Activated CD8-positive, alpha-beta memory T cell treated with anti-CD3 and anti-CD28 coated beads for 36 hours (primary cell): Measurements from ENCODE around the gene TMEM222. TPM values are rescaled to one million over a fixed set of nuclear protein-coding genes. Genes with fewer than 3 reads are reported as not detected.

Source experiments
- CTCF ChIA-PET: fragments of 350-600 bp; sonication (Branson Sonifier 250); formaldehyde crosslinking; loops from one replicate; lab custom pipeline; 2021; ENCODE audit warnings: antibody characterized with exemption; lab: Charles Lee
- POLR2A ChIA-PET: fragments of 350-600 bp; sonication (Branson Sonifier 250); formaldehyde crosslinking; loops from one replicate; lab custom pipeline; 2021; ENCODE audit warnings: antibody characterized with exemption; lab: Charles Lee
- total RNA-seq, 2 experiments: library from RNA; stranded (reverse); gene quantifications; one replicate each; pipeline ENCODE4 v1.2.3, GENCODE V29; 2021

The TMEM222 gene
- total RNA-seq, 2 experiments from 2014 or later, result 45.5 to 47.3 TPM

DNA sequence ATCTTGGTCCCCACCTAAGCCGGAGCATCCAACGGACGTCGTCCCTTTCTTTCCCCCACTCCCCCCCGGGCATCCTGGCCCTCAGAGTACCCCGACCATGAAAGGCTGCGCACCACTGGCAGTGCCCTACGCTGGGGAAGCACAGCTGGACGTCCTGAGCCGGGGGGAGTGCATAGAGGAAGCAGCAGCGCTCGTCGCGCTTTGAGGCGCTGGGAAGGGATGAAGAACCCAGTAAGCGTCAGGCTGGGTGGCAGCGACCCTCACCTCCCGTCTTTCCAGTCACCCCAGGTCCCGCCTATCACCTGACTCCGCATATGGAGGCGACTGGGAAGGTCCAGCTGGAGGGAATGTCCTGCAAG lies 39.1 kb downstream of the TMEM222 start:
- POLR2A ChIA-PET, result no interaction called here
- CTCF ChIA-PET, result interaction anchor here (0.8 to 1.5 kb wide), 4 partner anchors 11 to 28 kb away, joined by 3 to 5 read pairs (median 3); no protein-coding TSS in a partner anchor

DNA sequence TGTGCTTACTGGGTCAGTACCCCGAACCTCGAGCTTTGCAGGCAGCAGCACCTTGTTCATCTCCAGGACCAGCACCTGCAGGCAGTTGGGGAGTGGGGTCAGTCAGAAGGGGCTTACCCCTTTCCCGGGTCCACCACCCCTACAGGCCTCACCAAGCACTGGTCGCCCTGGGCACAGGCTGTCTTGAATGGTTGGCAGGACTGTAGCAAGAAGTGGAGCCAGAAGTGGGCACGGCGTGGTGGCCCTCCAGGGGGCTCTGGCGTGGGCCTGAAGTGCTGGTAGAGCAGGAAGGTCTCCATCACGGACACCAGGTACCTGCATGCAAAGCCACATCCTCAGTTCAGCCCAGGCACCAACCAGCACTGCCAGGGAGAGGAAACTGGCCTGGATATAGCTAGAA lies 39.6 kb downstream of the TMEM222 start:
- ChIA-PET POLR2A (no interaction called here), CTCF (interaction anchor here (0.9 to 1.5 kb wide), 4 partner anchors 11 to 33 kb away, joined by 3 to 5 read pairs (median 3); no protein-coding TSS in a partner anchor)

DNA sequence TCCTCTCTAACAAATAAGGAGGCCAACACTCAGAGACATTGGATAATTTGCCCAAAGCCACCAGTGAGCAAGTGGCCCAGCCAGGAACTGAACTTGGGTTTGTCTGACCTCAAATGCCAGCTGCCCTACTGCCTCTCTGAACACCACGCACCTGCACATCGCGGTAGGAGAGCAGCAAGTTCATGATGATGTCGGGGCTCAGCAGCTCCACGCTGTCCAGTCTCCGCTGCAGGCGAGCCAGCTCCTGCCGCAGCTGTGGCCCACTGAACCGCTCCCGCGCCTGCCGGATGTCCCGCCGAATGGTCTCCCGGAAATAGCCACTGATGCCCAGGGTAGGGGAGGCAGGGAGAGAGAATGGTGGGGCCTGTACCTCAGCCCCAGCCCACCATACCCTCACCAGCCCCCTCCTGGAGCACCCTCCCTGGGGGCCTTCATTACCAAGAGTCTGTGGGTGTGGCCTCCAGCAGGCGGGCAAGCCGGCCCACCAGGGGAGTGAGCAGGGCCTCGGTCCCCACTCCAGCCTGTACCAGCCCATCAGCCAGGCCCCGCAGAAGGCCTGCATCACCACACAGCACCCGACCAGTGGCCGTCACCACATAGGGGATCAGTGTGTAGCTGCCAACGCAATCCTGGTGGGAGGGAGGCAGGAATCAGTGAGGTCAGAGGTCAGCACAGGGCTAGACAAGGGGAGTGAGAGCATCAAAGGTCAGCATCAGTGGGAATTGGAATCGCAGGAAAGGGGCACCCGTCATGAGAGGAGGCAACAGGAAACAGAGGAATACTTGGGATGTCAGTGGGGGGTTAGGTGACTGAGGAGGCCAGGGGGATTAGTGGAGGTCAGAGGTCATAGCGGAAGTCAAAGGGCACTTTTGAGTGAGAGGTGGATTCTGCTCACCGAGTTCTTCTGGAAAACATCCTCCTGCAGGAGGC lies 42.1 kb downstream of the TMEM222 start:
- ChIA-PET CTCF (interaction anchor here (2.9 kb wide), 1 partner anchor 31 kb away, joined by 9 read pairs; no protein-coding TSS in a partner anchor), POLR2A (no interaction called here)

DNA sequence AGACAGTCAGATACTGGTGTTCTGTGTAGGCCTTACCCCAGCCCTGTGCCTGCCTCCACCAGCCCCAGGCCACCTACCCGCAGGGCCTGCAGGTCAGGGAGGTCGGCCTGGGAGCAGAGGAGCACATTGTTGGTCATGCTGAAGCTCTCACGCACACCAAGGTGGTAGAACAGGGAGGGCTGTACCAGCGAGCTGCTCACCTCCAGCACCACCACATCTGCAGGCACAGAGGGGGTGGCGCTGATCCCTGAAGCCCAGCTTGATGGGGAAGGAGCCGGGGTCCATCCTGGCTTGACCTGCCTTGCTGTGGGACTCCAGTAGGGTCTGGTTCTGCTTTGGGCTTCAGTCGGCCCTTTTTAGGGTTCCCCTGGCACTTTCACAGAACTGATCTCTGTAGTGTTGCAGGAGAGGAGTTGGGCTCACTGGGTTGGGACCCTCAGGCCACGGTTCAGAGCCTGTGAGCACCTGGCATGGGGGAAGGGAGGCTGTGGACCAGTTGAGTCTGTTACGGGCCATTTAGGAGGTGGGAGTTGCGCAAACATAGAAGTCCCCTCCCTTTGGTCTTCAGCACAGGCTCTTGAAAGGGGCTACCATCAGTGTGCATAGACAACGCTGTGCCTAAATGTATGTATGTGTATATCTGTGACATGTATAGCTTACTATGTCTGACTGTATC lies 42.9 kb downstream of the TMEM222 start:
- POLR2A ChIA-PET, result interaction anchor here (0.5 to 1.8 kb wide), 7 partner anchors 8 to 126 kb away, joined by 3 to 10 read pairs (median 4); no protein-coding TSS in a partner anchor
- CTCF ChIA-PET, result interaction anchor here (0.7 to 2.9 kb wide), 11 partner anchors 8 to 210 kb away, joined by 3 to 30 read pairs (median 4); partner anchors contain the start of genes SLC9A1 and SYTL1

DNA sequence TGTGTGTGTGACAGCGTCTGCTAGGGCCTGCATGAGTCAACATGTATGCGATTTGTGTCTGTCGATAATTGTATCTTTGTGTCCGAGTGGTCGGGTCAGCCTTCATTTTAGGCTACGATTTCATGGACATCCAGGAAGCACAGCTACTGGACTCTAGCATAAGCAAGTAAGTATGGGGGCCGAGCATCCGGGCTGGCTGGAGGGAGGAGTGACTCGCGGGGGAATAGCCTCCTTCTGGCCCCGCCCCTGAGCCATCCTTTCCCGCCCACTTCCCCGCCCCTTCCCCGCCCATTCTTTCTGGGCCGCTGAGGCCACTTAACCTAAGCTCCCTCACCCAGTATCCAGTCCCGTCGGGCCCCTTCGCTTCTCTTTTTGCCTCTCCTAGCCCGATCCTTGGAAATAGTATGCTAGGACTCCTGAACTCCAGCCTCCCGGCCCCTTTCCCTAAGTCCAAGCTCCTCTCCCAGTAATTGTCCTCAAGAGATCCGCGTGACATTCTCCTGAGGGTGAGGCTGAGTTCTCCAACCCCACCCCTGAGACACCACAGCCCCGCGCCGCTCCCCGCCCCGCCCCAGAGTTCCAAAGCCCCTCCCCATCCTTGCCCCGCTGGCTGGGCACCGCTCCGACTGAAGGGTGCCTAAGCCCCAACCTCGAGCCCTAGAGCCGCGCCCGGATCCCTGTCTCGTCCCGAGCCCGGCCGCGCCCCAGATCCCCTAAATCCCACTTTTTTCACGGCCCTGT lies 43.6 kb downstream of the TMEM222 start:
- ChIA-PET POLR2A (interaction anchor here (0.5 to 1.8 kb wide), 9 partner anchors 9 to 156 kb away, joined by 3 to 10 read pairs (median 4); no protein-coding TSS in a partner anchor), CTCF (interaction anchor here (0.7 to 2.9 kb wide), 15 partner anchors 9 to 211 kb away, joined by 3 to 30 read pairs (median 4); partner anchors contain the start of genes GPR3, SLC9A1 and SYTL1)

DNA sequence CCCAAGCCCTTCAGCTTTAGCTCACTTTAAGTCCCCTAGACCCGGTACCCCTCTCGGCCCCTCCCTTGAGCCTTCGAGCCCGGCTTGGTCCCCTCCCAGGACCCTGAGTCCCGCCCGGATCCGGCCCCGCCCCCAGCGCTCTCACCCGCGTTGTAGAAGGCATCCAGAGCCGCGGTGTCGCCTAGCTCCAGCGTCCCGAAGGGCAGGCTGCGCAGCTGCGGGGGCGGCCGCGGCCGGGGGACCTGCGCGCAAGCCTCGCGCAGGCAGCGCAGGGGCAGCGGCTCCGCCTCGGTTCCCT lies 44.1 kb downstream of the TMEM222 start:
- CTCF ChIA-PET, result interaction anchor here (0.7 to 2.9 kb wide), 15 partner anchors 9 to 319 kb away, joined by 3 to 30 read pairs (median 4); partner anchors contain the start of genes GPR3 and SYTL1
- POLR2A ChIA-PET, result interaction anchor here (0.6 to 1.8 kb wide), 5 partner anchors 9 to 155 kb away, joined by 3 to 10 read pairs (median 4); no protein-coding TSS in a partner anchor

DNA sequence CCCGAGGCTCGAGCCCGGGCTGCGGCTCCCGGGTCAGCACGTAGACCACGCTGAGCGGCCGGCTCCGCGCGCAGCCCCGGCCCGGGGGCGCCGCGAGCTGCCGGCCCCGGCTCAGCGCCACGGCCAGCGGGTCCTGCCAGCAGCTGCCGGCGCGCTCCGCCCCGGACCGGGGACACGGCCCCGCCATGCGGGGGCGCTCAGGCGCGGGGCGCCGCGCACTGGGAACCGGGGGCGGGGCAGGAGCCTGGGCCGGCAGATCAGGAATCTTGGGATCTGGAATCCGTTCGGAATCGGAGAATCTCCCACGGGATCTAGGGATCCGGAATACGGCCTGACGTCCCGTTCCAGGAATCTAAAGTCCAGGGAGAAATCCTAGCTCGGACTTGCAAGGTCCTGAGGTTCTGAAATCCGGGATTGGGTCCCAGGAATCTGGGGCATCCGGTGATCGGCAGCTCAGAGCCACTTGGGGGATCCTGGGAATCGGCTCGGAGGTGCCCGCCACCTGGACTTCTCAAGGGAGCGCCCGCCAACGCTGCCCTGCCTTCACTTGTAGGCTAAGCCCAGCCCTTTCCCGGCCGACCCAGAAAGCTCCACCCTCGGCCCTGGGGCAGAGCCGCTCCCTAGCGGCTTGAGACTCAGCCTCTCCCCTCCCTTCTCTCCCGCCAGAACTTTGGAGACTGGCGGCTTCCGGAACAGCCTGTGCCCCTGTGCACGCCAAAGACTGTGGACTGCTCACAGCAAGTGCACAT lies 44.6 kb downstream of the TMEM222 start, which contains the start of gene MAP3K6:
Gene MAP3K6, minus strand, starts transcription at position 551 of the 749 bp plus-strand sequence. Its CDS starts 364 bp downstream, at position 187.
- POLR2A ChIA-PET, result interaction anchor here (1.0 to 1.8 kb wide), 3 partner anchors 10 to 46 kb away, joined by 4 to 10 read pairs (median 4); no protein-coding TSS in a partner anchor
- CTCF ChIA-PET, result interaction anchor here (0.9 to 2.9 kb wide), 15 partner anchors 10 to 320 kb away, joined by 3 to 30 read pairs (median 4); partner anchors contain the start of genes GPR3 and SYTL1

DNA sequence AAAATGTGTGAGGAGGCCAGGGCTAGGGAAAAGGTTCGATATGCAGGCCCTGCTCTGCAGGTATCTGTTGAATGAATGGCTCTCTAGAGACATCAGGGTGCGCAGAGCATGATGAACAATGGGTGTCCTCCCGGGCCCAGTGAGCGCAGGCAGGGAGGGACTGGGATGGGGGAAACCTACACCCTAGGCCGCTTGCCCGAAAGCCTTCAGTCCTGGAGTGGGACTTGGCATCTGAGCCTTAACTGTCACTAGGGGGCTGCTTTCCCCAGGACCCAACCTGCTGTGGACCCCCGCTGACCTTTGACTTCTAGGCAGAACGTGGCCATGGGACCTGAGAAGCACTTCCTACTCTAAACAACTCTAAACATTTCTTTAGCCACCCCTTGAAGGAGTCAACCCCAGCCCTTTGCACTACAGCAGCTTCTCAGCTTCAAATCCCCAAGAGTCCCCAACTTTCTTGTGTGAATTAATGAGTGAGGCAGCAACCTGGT lies 45.2 kb downstream of the TMEM222 start:
- ChIA-PET POLR2A (no interaction called here), CTCF (interaction anchor here (0.9 to 2.9 kb wide), 10 partner anchors 11 to 320 kb away, joined by 3 to 30 read pairs (median 4); partner anchors contain the start of gene SYTL1)

DNA sequence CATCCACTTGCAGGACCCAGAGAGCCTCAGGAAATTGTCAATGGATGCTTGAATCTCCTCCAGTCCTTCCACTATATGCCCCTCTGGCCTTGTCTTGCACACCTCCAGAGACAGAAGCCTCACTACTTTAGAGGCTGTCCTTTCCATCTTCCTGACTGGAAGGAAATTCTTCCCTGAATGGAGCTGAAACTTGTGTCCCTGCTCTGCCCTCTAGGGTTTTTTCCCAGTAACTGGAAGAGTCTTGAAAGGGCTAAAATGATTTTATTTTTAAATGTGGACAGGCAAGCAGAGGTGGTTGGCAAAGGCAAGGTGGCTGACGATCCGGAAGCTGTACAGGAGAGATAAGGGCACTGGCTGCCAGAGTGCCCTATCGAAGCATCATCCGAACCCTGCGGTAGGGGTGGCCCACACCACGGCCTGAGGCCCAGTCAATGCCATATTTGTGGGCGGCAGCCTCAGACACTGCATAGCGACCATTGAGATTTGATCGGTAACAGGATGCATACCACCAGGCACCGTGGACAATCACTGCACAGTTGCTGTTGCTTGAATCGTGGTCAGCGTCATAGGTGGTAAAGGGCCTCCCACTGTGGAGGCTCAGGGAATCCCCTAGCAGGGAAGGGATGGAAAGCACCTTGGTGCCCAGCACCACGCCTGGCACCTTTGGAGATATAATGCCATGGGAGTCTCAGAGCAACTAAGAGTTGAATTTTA lies 47.1 kb downstream of the TMEM222 start:
- POLR2A ChIA-PET, result no interaction called here

DNA sequence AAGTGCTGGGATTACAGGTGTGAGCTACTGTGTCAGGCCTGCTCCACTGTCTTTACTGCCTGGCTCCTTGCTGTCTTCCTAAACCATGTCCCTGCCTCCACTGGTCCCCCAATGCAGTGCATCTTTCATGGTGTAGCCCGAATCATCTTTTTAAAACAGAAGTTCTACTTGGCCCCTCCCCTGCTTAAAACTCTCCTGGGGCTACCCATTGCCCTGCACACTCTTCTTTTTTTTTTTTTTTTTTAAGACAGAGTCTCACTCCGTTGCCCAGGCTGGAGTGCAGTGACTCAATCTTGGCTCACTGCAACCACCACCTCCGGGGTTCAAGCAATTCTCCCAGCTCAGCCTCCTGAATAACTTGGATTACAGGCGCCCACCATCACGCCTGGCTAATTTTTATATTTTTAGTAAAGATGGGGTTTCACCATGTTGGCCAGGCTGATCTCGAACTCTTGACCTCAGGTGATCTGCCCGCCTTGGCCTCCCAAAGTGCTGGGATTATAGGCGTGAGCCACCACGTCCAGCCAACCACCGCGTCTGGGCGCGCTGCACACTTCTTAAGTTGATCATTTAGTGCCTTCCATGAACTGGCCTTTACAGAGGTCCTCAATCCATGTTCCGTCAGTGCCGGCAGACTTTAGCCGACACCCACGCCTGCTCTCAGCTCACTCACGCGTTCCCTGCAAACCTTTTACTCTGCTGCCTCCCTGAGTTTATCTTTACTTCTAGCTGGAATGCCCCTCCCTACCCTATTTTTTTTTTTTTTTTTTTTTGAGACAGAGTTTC lies 50.3 kb downstream of the TMEM222 start:
- POLR2A ChIA-PET, result interaction anchor here (0.6 to 0.7 kb wide), 2 partner anchors 286 to 307 kb away, joined by 5 to 11 read pairs; no protein-coding TSS in a partner anchor

More for the DNA sequence above, 47.1 kb downstream of the TMEM222 start:
- CTCF ChIA-PET, result interaction anchor here (1.1 to 2.1 kb wide), 3 partner anchors 10 to 46 kb away, joined by 3 to 10 read pairs (median 5); no protein-coding TSS in a partner anchor

DNA sequence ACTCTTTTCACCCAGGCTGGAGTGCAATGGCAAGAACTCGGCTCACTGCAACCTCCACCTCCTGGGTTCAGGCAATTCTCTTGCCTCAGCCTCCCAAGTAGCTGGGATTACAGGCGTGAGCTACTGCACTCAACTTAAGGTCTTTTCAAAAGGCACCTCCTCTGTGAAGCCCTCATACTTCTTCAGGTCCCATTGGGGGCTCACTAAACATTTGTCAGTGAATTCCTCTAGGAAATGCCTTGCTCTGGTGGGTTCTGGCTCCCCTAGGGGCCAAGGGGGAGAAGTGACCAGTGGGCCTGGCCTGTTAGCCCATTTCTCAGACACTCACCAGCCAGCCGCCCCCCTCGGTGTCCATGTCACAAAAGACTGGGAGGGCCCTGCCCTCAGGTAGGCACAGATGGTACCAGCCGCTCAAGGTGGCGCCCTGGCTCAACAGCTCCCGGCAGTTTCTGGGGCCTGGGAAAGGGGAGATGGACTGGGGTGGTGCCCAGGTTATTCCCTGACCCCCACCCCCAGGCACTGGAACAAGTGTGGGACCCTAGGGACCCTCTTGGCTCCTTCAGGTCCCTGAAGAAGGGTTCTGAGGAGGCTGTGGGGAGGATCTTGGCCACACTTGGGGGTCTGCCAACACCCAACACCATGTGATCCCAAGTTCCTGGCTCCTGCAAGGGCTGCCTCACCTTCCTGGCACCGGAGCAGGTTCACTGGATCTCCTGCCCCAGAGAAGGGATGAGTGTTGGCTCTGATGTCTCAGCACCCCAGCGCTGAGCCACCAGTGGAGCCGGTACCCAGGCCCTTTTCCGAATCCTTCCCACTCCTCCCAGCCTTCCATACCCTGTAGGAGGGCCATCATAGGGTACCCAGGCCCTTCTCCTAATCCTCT lies 51.1 kb downstream of the TMEM222 start:
- POLR2A ChIA-PET, result interaction anchor here (0.6 to 0.7 kb wide), 2 partner anchors 285 to 308 kb away, joined by 5 to 11 read pairs; no protein-coding TSS in a partner anchor

More for the DNA sequence above, 50.3 kb downstream of the TMEM222 start:
- CTCF ChIA-PET, result interaction anchor here (0.6 to 2.0 kb wide), 6 partner anchors 10 to 622 kb away, joined by 3 to 6 read pairs (median 3); no protein-coding TSS in a partner anchor

DNA sequence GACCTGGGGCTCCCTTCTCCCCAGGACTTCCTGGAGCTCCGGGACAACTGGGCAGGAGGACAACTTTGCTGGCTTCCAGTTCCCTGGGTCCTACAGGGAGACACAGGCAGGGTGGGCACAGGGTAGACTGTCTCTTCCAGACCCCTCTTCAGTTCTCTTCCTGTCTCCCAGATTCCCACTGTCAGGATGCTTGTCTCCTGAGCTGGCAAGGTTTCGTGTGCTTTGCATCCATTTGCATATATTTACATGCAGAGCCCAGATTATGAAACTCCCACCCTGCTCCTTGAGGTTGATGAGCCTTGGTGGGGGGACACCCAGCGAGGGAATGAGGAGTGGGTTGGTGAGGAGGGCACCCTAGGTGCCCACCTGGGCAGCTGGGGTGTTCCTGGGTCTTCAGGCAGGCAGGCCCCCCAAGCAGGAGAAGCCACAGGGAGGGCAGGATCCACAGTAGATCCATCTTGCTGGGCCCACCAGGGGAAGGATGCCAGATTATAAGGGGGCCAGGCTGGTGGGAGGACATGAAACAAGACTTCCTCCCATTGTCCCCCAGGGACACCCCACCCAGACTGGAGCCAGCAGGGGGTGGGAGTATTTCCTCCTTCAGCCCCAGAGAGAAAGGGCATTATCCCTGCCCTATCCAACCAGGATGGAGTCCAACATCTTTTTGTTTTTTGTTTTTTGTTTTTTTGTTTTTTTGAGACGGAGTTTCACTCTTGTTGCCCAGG lies 52.6 kb downstream of the TMEM222 start, which contains the start of gene FCN3:
Gene FCN3, minus strand, starts transcription at position 463 of the 725 bp plus-strand sequence. Its CDS starts 6 bp downstream, at position 457.
- ChIA-PET POLR2A (no interaction called here), CTCF (interaction anchor here (0.7 kb wide), 1 partner anchor 41 kb away, joined by 3 read pairs; no protein-coding TSS in a partner anchor)

More for the DNA sequence above, 51.1 kb downstream of the TMEM222 start:
- CTCF ChIA-PET, result interaction anchor here (0.6 to 1.2 kb wide), 5 partner anchors 11 to 621 kb away, joined by 3 read pairs; no protein-coding TSS in a partner anchor

DNA sequence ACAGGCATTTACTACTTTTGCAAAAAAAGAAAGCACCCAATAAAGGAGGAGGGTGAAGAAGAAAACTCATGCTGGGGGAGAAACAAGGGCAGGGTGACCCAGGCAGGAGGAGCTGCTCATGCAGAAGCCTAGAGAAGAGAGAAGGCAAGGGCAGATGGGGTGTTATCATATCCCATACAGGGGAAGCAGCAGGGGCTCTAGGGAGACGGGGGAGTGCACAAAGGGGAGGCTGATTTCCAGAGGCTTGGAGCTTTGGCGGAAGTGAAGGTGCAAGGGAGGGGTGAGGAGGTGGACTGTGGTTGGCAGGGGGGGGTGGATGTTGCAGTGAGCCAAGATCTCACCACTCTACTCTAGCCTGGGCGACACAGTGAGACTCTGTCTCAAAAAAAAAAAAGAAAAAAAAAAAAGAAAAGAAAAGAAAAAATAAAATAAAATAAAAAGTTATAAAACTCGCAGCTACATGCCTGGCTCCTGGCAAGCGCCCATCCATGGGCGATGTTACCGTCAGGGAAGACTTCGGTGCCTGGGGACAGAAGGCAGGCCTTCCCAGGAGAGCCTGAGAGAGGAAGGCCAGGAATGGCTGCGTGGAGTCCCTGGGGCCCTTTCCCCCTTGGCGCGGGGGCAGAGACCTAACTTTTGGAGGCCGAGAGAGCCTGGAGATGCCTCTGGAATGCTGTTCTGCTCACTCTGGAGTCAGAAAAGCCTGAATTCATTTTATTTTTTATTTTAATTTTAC lies 56.0 kb downstream of the TMEM222 start:
- ChIA-PET POLR2A (no interaction called here), CTCF (interaction anchor here (1.1 to 1.4 kb wide), 3 partner anchors 9 to 82 kb away, joined by 3 read pairs; no protein-coding TSS in a partner anchor)
